ENCODE measurements around the gene MAP4. TPM values are rescaled to one million over a fixed set of nuclear protein-coding genes. Genes with fewer than 3 reads are reported as not detected.

The MAP4 gene
- total and polyA plus RNA-seq, 2 donors (not counting 1 experiment from before 2014, with no cell fraction given) = 39.2 to 132 TPM

DNA sequence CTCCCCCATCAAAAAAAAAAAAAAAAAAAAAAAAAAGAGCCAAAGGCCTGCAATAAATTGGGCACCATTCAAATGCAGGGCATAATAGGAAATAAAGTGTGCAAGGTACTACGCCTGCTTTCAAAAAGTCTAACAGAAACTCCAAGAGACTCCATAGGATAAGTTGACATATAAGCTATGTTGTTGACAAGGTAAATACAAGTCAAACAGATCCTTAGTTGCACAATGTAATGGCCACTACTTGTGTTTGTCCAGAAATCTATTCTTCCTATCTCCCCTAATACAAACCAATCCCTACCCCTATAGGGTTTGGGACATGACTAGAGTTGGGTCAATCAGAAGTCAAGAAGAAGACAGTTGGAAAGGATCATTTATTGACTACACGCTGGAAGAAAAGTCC, 16.0 kb downstream of the MAP4 start:
- H3K4me1 Mint-ChIP-seq = no peaks in the 10 kb centered on the region
- Histone ChIP-seq H3K4me1 (ENCODE audit: control insufficient read depth in 2 of 2, insufficient read depth in 2 of 2, low read length in 2 of 2) (no peaks in the 10 kb centered on the region), H3K79me2 (ENCODE audit: control insufficient read depth, insufficient read depth, low read length) (peaks cover 30% of the 10 kb centered on the region), H3K9me3 (ENCODE audit: control extremely low read depth in 1 of 3, control insufficient read depth in 2 of 3, insufficient read depth in 1 of 3, low read length in 2 of 3) (no peaks in the 10 kb centered on the region), H2AFZ (ENCODE audit: insufficient read depth, low read depth, low read length, poor library complexity, severe bottlenecking) (no peak overlapping the region), H3K9ac (ENCODE audit: low read length) (no peak overlapping the region), H3K27ac (ENCODE audit: low read length in 2 of 2) (no peak overlapping the region), H3K4me2 (replicated peaks; ENCODE audit: low read depth, low read length, poor library complexity, severe bottlenecking) (no peak overlapping the region), H3K4me3 (ENCODE audit: control extremely low read depth in 1 of 5, extremely low read depth in 1 of 5, insufficient read depth in 1 of 5, low read depth in 2 of 5, low read length in 4 of 5) (no peak overlapping the region), H3K36me3 (replicated peaks in 1 of 2; ENCODE audit: control extremely low read depth in 1 of 2, control insufficient read depth in 1 of 2, extremely low read depth in 1 of 2, insufficient read depth in 2 of 2, low read length in 1 of 2) (peaks cover 0 to 9% of the 10 kb centered on the region in 2 experiments), H4K20me1 (ENCODE audit: control insufficient read depth, insufficient read depth, low read length, poor library complexity, severe bottlenecking) (peaks cover 5% of the 10 kb centered on the region), H3K27me3 (replicated peaks in 1 of 4; ENCODE audit: control extremely low read depth in 1 of 4, control insufficient read depth in 3 of 4, insufficient read depth in 4 of 4, low read length in 3 of 4) (no peaks in the 10 kb centered on the region)
- no peak overlapping the region for H3K27ac Mint-ChIP-seq
- ChIA-PET CTCF (interaction anchor here (1.9 to 3.0 kb wide), 2 partner anchors 10 to 175 kb away, joined by 5 to 15 read pairs; no protein-coding TSS in a partner anchor), POLR2A (interaction anchor here (0.7 kb wide), 1 partner anchor 310 kb away, joined by 5 read pairs; no protein-coding TSS in a partner anchor)
- ATAC-seq (ENCODE audit: low read depth) (no peak), DNase-seq (no peak)
- no peak overlapping the region for H3K4me3 Mint-ChIP-seq
- no peaks in the 10 kb centered on the region for H3K27me3 Mint-ChIP-seq
- no peaks in the 10 kb centered on the region for H3K9me3 Mint-ChIP-seq (ENCODE audit: insufficient read depth)
- no peak for TF ChIP-seq EZH2 (IDR thresholded peaks at IDR 0.05; ENCODE audit: borderline replicate concordance, insufficient read depth, low read depth, low read length, poor library complexity, severe bottlenecking)
- TF ChIP-seq, protein P1, sequence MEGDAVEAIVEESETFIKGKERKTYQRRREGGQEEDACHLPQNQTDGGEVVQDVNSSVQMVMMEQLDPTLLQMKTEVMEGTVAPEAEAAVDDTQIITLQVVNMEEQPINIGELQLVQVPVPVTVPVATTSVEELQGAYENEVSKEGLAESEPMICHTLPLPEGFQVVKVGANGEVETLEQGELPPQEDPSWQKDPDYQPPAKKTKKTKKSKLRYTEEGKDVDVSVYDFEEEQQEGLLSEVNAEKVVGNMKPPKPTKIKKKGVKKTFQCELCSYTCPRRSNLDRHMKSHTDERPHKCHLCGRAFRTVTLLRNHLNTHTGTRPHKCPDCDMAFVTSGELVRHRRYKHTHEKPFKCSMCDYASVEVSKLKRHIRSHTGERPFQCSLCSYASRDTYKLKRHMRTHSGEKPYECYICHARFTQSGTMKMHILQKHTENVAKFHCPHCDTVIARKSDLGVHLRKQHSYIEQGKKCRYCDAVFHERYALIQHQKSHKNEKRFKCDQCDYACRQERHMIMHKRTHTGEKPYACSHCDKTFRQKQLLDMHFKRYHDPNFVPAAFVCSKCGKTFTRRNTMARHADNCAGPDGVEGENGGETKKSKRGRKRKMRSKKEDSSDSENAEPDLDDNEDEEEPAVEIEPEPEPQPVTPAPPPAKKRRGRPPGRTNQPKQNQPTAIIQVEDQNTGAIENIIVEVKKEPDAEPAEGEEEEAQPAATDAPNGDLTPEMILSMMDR (IDR thresholded peaks at IDR 0.05) = no peak
- intact Hi-C loops (cut with micrococcal nuclease) = no loop called here
- no CpG with 5 or more reads among the region's 2 CpGs for WGBS (ENCODE audit: insufficient coverage)

DNA sequence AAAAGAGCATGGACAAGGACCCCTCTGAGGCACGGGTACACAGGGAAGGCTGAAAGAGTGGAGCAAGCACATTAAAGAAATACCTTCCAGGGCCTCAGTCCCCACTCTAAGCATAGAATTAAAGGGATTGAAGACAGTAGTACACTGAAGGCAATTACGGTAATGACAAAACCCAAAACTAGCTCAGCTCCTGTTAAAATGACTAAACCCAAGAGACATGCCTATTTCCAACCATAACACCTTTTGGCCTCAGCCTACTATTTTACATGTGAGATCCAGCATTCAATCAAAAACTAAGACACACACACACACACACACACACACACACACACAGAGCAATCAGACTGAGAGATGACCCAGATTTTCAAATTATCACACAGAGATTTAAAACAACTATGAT, 19.8 kb downstream of the MAP4 start:
- CTCF ChIA-PET = interaction anchor here (0.6 to 1.4 kb wide), 3 partner anchors 154 to 175 kb away, joined by 3 to 4 read pairs (median 4); no protein-coding TSS in a partner anchor
- H3K27ac Mint-ChIP-seq = no peak overlapping the region
- no peak overlapping the region for H3K27ac ChIP-seq (ENCODE audit: low read length in 2 of 2)

More for the DNA sequence above, 19.8 kb downstream of the MAP4 start:
- POLR2A ChIA-PET = no interaction called here
- Histone ChIP-seq H3K9me3 (ENCODE audit: control extremely low read depth in 1 of 3, control insufficient read depth in 2 of 3, insufficient read depth in 1 of 3, low read length in 2 of 3) (no peaks in the 10 kb centered on the region), H3K79me2 (ENCODE audit: control insufficient read depth, insufficient read depth, low read length) (peaks cover 33% of the 10 kb centered on the region), H3K36me3 (replicated peaks in 1 of 2; ENCODE audit: control extremely low read depth in 1 of 2, control insufficient read depth in 1 of 2, extremely low read depth in 1 of 2, insufficient read depth in 2 of 2, low read length in 1 of 2) (peaks cover 0 to 11% of the 10 kb centered on the region in 2 experiments), H3K4me3 (ENCODE audit: control extremely low read depth in 1 of 5, extremely low read depth in 1 of 5, insufficient read depth in 1 of 5, low read depth in 2 of 5, low read length in 4 of 5) (no peak overlapping the region), H3K27me3 (replicated peaks in 1 of 4; ENCODE audit: control extremely low read depth in 1 of 4, control insufficient read depth in 3 of 4, insufficient read depth in 4 of 4, low read length in 3 of 4) (no peaks in the 10 kb centered on the region), H3K4me2 (replicated peaks; ENCODE audit: low read depth, low read length, poor library complexity, severe bottlenecking) (no peak overlapping the region), H3K4me1 (ENCODE audit: control insufficient read depth in 2 of 2, insufficient read depth in 2 of 2, low read length in 2 of 2) (no peaks in the 10 kb centered on the region), H4K20me1 (ENCODE audit: control insufficient read depth, insufficient read depth, low read length, poor library complexity, severe bottlenecking) (peaks cover 5% of the 10 kb centered on the region), H3K9ac (ENCODE audit: low read length) (no peak overlapping the region), H2AFZ (ENCODE audit: insufficient read depth, low read depth, low read length, poor library complexity, severe bottlenecking) (no peak overlapping the region)
- intact Hi-C loops (cut with micrococcal nuclease) = no loop called here
- WGBS (ENCODE audit: insufficient coverage) = 100% methylated on average over 1 of the region's 2 CpGs
- no peaks in the 10 kb centered on the region for H3K4me1 Mint-ChIP-seq
- TF ChIP-seq EZH2 (IDR thresholded peaks at IDR 0.05; ENCODE audit: borderline replicate concordance, insufficient read depth, low read depth, low read length, poor library complexity, severe bottlenecking) = no peak
- TF ChIP-seq, protein P1 (IDR thresholded peaks at IDR 0.05) = no peak
- no peak for ATAC-seq (ENCODE audit: low read depth)
- H3K9me3 Mint-ChIP-seq (ENCODE audit: insufficient read depth) = no peaks in the 10 kb centered on the region
- DNase-seq = no peak
- no peak overlapping the region for H3K4me3 Mint-ChIP-seq
- no peaks in the 10 kb centered on the region for H3K27me3 Mint-ChIP-seq
